ENCODE results near the gene EDRF1.

- TF ChIP-seq CTCF (conservative IDR thresholded peaks at IDR 0.05 in 1 of 2, IDR thresholded peaks at IDR 0.05 in 1 of 2; ENCODE audit: extremely low read depth in 1 of 2, insufficient read depth in 1 of 2, low read depth in 1 of 2, low read length in 2 of 2) (peak in 1 of 2 donors; percentile 11), EZH2 (IDR thresholded peaks at IDR 0.05; ENCODE audit: borderline replicate concordance, low read length) (no peak)
Measured at GRCh38 chr10:125734823-125735222, 15.3 kb downstream of the EDRF1 start.
